Measurements from ENCODE around the gene SSR4.

The SSR4 gene

GRCh38 chrX:153829799-153830639 is 35.6 kb downstream of the SSR4 start, which contains the start of gene PDZD4:
Gene PDZD4 (minus strand): TSS chrX:153830544. CDS start chrX:153830298, 246 bp downstream.
- no peak for DNase-seq (ENCODE audit: low read depth in 2 of 2)

- no peak for DNase-seq (ENCODE audit: low read depth in 2 of 2)
Measured at GRCh38 chrX:153830640-153831428, 36.4 kb downstream of the SSR4 start.

- DNase-seq (ENCODE audit: low read depth in 2 of 2) = no peak
Measured at GRCh38 chrX:153831429-153832150, 37.1 kb downstream of the SSR4 start.

GRCh38 chrX:153832728-153833127 is 38.3 kb downstream of the SSR4 start:
- no peak for DNase-seq (ENCODE audit: low read depth in 2 of 2)

GRCh38 chrX:153836921-153837320 is 42.5 kb downstream of the SSR4 start:
- DNase-seq (ENCODE audit: low read depth in 2 of 2) = no peak

DNA sequence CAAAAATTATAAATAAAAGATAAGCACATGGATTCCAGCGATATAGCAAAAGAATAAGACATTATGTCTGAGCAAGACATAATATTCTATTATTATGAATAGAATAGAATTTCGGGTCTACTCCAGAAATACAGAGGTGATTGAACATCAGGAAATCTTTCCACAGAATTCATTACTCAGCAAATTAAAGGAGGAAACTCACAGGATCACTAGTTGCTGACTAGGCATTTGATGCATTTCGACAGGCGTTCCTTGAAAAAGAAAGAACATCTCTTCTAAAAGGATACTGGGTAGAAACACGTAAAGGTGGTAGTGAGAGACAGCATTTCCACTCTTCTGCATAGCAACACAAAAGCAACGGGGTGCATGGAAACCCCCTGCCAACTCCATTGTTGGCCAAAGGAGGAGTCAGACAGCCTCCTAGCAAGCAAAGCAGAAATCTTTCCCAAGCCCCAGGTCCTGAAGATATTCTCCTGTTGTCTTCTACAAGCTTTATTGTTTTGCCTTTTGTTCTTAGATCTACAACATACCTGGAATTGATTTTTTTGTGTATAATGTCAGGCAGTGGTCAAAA is 50.1 kb downstream of the SSR4 start:
- no peak for DNase-seq (ENCODE audit: low read depth in 2 of 2)

DNA sequence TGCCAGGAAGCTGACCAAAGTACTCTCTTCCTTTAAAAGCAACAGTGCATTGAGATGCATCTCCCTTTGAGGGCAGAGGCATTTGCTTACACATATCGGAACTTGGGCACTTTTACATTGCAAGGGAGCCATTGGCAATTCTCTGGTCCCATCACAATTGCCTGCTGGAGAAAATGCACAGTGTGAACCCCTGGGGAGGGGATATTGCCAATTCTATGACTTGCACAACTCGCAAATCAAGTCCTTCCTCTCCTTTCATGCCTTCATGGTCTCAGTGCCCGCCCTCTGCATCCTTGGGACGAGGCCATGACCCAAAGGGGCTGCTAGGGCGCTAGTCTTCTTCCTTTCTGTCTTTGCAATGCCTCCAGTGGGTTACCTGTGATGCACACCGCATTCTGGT is 50.7 kb downstream of the SSR4 start:
- no peak for DNase-seq (ENCODE audit: low read depth in 2 of 2)

DNA sequence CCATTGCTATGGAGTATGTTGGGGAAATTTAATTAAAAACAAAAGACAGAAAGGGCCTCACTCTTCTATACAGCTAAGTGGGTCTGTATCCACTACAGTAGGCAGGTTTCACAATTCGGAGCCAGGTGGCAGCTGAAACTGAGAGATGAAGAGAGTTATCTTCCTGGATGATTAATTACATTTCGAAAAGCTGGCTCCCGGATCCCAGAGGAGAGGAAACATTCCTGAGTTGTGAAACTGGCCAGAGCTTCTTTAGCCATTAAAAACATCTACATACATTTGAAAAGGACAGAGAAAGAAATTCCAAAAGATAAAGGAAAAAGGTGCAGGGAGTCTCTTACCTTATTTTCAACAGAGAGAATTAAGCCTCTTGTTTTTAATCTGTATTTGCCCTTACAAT is 51.4 kb downstream of the SSR4 start:
- DNase-seq (ENCODE audit: low read depth in 2 of 2) = no peak

All from stimulated activated CD8-positive, alpha-beta memory T cell treated with anti-CD3 and anti-CD28 coated beads, Interleukin-2, amount 100 ng/mL, for 48 hours (primary cell).